GM21825 (cell line): ENCODE measurements around the gene IFI27L1.

ENCODE experiments used
- ATAC-seq: cut with Tn5 transposase; IDR thresholded peaks from one replicate; pipeline ENCODE4 v1.9.1; 2021; ENCODE audit warnings: mild to moderate bottlenecking, moderate library complexity; ENCODE audit not compliant: unreplicated experiment

The IFI27L1 gene

GRCh38 chr14:94077823-94078222 lies 3.3 kb upstream of the IFI27L1 start:
- ATAC-seq = no peak

- ATAC-seq = no peak
Measured at GRCh38 chr14:94079891-94080620, 1.1 kb upstream of the IFI27L1 start.

DNA sequence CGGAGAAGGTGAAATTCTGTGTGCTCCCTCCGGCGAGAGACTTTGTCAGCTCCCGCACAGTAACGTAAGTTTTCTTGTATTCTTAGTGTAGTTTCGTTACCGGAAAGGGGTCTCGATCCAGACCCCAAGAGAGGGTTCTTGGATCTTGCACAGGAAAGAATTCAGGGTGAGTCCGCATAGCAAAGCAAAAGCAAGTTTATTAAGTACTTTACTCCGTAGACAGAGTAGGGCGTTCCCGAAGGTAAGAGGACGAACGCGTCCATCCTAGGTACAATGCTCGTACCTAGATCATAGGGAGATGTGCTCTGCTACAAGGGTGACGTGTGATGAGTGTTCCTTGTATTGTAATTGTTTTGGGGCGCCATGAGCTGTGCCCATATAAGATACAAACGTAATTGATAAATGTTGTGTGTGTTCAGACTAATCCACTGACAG lies 293 bp downstream of the IFI27L1 start:
- ATAC-seq = peak; percentile 24

DNA sequence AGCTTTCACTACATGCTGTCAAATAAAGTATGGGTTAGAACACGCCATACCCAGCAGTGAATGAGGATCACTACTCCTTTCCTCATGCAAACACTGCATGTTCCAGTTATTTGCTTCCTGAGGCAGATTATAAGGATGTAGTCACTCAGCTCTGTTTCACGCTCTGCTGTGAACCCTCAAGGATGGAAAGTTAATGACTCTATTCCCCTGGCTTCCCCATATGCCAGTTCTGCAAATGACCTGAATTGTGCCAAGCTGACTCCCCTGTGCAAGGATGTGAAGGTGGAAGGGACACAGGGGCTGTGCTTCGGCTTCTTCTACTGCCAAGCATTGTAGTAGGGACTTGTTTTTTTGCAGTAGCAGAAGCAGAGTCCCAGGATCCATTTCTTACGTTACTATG lies 6.8 kb downstream of the IFI27L1 start:
- ATAC-seq = no peak

- ATAC-seq = no peak
Measured at GRCh38 chr14:94088516-94088915, 7.4 kb downstream of the IFI27L1 start.

GRCh38 chr14:94089479-94089878 lies 8.4 kb downstream of the IFI27L1 start:
- no peak for ATAC-seq

DNA sequence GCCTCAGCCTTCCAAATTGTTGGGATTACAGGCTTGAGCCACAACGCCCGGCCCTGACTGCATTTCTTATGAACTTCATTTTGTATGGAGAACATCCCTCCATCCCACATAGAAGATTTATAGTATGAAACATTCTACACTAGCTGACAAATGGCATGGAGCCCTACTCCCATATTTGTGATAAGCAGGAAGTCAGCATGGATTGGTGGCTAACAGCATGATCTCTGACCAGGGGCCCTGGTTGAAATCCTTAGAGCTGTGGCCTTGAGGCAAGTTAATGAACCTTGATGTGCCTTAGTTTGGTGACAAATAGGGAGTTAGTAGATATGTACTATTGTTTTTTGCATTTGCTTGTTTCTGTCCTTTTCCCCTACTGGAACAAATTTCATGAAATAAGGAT lies 12.3 kb downstream of the IFI27L1 start:
- no peak for ATAC-seq

- ATAC-seq = no peak
Measured at GRCh38 chr14:94097091-94097490, 16.0 kb downstream of the IFI27L1 start.

DNA sequence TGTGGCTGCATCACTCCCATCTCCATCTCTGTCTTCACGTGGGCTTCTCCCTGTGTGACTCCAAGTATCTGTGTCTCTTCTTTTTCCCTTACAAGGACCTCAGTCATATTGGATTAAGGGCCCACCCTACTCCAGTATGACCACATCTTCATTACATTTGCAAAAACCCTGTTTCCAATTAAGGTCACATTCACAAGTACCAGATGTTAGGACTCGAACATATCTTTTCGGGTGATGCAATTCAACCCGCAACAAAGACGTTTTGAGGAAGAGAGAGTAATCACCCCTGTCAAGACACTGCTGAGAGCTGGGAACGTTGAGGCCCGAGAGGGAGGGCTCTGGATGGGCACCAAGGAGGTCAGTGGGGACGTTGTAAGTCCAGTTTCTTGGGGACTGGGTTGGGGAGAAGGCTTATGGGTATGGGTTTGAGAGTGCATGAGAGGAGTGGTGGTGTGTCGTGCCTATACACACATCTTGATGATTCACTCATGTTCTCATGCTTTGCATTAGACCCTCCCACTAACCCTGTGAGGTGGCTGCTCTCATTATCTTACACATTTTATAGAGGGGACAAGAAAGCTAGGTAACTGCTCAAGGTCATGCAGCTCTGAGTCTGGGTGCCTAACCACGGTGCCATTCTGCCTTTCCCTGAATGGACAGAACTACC lies 17.3 kb downstream of the IFI27L1 start:
- ATAC-seq = no peak

GRCh38 chr14:94099006-94099405 lies 17.9 kb downstream of the IFI27L1 start:
- ATAC-seq = no peak

- ATAC-seq = no peak
Measured at GRCh38 chr14:94100847-94101246, 19.7 kb downstream of the IFI27L1 start.

DNA sequence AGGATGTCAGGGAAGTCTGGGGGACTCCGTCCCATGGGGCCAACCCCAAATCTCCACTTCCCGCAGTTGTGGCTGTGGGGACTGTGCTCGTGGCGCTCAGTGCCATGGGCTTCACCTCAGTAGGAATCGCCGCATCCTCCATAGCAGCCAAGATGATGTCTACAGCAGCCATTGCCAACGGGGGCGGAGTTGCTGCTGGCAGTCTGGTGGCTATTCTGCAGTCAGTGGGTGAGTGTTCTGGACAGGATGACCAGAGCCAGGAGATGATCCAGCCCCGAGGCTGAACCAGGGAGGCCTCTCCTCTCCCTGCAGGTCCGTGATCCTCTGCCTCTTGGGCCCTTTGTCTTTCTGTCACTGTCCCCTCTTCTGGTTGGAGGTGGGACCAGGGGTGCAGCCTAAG lies 20.6 kb downstream of the IFI27L1 start:
- ATAC-seq = no peak

DNA sequence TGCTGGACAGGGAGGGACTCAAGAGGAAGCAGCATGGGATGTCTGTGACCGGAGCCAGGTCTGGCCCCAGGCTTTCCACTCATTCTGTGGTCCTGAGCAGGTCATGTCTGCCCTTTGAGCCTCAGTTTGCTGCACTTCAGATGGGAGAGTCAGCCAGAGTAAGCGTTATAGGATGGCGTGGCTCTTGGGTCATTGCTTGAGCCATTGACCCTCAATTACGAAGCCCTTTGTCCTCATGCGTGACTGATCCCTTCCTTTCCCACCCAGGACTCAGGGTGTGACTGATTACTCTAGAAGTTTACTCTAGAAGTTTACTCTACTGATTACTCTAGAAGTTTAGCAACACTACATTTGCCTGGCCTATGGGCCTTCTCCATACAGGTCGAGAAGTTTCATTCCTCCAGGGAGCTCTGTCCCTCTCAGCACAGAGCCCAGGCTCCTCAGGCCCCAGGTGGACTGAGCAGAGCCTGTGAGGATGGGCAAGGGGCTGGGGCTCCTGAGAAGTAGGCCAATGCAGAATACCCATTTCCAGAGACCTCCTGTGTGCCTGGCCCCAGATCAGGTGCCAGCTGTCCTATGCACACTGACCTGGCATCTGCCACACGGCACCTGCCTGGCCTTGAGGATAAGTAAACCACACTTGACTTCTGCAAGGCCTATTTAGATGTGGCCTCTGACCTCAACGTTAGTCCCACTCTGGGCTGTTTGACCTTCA lies 21.8 kb downstream of the IFI27L1 start:
- no peak for ATAC-seq

DNA sequence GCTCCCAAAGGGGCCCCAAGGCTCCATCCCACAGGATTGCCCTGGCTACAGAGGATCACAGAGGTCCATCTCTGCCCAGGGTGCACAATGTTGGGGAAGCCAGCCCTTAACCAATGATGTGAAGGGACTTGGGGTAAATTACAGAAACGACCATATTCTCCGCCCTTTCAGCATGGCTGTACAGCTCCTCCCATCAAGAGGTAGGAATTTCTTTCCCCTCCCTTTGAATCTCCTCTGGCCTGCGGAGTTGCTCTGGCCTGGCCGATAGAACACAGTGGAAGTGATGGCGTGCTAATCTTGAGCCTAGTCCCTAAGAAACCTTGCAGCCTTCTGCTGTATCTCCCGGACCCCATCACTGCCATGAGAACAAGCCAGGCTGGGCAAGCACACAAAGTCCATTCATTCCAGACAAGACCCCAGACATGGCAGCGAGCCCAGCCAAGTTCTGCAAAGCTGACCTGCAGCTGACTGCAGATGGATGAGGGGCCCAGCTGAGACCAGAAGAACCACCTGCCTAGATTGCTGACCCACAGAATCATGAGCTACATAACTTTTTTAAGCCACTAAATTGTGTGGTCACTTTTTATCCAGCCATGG lies 22.5 kb downstream of the IFI27L1 start:
- ATAC-seq = no peak

DNA sequence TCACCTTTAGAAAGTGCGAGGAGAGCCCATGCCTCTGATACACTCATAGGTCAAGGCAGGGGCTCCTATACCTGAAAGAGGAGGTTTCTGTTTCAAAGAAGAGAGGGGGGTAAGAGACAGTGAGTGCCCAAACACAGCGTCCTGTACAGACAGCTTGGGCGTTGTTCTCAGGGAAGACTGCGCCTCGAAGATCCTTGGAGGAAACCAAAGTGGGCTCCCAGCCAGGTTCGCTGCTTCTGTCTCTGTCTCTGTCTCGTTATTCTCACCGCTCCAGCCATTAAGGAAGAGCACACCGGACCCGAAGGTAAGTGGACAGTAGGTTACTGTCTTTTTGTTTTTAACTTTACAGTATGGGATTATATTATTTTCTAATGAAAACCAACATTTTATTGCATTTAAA lies 23.6 kb downstream of the IFI27L1 start:
- no peak for ATAC-seq

DNA sequence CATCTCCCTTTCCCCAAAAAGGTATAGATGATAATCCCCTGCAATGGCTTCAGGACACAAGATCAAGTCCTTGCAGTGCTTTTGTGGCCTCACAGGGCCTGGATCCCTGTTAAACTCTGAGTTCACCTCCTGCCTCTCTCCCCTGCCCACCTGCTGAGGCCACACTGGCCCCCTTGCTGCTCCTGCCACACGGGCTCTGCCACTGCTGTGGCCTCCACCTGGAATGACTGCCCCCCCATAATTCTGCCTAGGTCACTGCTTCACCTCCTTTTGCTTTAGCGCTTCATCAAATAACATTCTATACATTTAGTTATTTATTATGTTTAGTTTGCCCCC lies 28.8 kb downstream of the IFI27L1 start:
- ATAC-seq = no peak

- no peak for ATAC-seq
Measured at GRCh38 chr14:94110552-94111181, 29.6 kb downstream of the IFI27L1 start, which contains the start of gene IFI27. Gene IFI27 (plus strand): TSS chr14:94110736.

GRCh38 chr14:94111276-94112095 lies 30.4 kb downstream of the IFI27L1 start:
- ATAC-seq = no peak

DNA sequence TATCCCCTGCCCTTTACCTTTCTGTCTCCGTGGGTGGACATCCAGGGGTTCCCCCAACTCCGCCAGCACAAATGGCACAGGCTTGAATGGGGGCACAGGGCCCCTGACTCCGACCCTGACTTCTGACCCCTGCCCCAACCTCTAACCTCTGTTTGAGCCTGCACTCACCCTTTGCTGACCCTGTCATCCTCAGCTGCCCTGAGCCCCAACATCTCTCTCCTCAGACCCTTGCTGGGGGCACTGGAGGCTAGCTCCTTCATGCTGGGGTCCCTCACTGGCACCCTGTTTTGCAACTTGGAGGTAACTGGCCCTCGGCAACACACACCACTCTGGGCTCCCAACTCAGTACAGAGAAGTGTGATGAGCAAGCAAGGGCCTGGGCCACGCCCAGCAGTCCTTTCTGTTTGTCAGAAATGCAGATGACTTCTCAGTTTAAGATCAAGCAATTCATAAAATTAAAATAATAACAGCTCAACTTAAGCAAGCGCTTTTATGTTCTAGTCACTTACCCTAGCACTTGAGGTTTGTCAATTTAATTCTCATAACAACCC lies 31.5 kb downstream of the IFI27L1 start:
- no peak for ATAC-seq

- no peak for ATAC-seq
Measured at GRCh38 chr14:94113073-94113472, 32.0 kb downstream of the IFI27L1 start.
